ENCODE data around the gene TFG.

The TFG gene

DNA sequence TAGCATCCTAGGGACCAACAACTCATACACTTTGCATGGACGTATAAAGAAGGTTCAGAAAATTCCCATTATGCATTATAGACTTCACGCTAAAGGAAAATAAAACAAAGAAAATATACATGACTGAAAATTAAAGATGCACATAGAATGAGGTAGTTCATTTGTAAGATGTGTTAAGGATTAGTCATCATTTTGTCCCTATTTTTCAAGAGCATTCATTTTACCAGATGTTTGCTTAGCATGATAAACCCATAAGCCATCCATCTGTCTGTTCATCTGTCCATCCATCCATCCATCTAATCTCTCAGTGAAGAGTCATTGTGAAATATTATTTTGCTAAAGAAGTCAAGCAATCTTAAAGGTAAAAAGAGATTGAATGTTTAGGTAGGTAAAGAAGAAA, 80.3 kb downstream of the TFG start:
- no peak for DNase-seq

DNA sequence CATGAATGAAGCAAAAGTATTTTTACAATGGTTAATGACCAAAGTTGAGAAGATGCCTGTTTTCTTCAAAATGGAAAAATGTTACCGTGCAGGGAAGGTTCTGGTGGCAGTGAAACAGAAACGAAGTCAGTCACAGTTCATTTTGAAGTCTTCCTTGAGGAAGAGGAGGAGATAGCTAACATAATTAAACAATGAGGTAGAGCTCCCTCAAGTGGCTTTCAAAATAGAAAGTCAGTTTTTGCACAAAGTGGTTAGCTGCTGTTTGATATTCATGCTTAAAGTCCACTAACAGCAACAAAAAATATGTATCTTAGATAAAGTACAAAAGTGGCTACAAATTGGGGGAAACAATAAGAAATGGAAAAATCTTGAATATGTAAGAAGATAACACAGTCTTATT, 87.3 kb downstream of the TFG start:
- no peak for DNase-seq

DNA sequence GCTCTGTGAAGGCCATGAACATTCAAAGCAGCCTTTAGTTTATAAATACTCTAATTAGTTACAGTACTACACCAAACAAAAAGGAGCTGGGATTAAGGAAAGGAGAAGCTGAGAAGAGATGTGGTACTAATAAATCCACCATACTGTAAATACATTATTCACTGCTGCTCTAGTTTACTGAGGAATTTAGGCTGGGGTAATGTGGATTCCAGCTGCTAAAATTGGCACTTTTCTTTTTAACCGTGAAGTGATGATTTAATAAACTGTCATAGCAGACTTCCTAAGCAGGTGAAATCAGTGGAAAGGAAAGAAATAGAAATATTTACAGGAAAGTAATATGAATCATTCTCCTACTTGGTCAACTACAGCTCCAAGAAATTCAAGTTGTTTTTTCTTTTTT, 88.7 kb downstream of the TFG start:
- DNase-seq, result no peak

All from right kidney (tissue), 1 donor.